Measurements from ENCODE around the gene CNOT3. TPM values are rescaled to one million over a fixed set of nuclear protein-coding genes. Genes with fewer than 3 reads are reported as not detected.
A peak's percentile ranks its signal among the peaks of the same experiment; 100 is the strongest.

CNOT3 gene
- total RNA-seq, 1 experiment from 2014 or later: 76.7 TPM

DNA sequence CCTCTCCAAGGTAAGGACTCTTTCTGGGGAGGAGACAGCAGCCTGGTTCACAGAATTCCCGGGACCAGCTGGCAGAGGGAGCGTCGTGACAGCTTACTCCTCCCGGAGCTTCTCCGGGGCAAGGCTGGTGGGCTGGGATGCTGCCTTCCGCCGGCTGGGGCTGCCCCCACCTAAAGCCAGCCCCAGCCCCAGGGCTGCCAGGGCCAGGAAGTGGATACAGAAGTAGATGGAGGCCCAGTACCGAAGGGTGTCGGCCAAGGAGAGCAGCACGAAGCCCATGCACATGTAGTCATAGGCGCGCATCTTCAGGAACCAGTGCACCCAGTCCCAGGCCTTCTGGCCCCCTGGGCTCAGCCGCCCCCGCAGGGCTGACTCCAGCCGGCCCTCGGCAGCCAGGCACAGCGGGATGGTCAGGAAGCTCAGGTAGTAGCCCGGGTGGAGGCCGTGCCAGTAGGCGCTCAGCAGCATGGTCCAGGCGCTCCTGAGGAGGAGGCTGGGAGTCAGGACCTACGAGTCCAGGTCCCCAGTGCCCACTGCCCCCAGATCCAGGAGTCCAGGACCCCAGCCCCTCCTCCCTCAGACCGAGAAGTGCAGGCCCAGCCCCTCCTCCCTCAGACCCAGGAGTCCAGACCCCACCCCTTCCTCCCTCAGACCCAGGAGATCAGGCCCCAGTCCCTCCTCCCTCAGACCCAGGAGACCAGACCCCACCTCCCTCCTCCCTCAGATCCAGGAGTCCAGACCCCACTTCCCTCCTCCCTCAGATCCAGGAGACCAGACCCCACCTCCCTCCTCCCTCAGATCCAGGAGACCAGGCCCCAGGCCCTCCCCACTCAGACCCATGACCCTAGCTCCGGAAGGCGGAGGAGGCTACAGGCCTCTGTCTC, 36.6 kb downstream of the CNOT3 start:
- intact Hi-C loops (cut with micrococcal nuclease): loop anchor here (2.0 kb wide), 1 partner anchor 57 kb away; no protein-coding TSS in a partner anchor
- CTCF ChIA-PET: interaction anchor here (1.2 to 2.6 kb wide), 4 partner anchors 10 to 37 kb away, joined by 3 to 22 read pairs (median 5); partner anchors contain the start of genes CNOT3, LENG1 and MBOAT7
- H3K36me3 ChIP-seq (ENCODE audit: control insufficient read depth in 1 of 2, insufficient read depth in 2 of 2, low read length in 2 of 2): peaks cover 10 to 13% of the 10 kb centered on the region in 2 experiments; a peak in 3 of 4 replicates
- no peak overlapping the region for H3K9ac ChIP-seq (ENCODE audit: low read length)
- DNase-seq (ENCODE audit: low read depth, low spot score): no peak
- no peak for TF ChIP-seq SRF (IDR thresholded peaks at IDR 0.05; ENCODE audit: low read depth)
- no peak for TF ChIP-seq ZBTB33 (IDR thresholded peaks at IDR 0.05; ENCODE audit: extremely low read depth, insufficient replicate concordance, low read length)
- TF ChIP-seq EZH2 (IDR thresholded peaks at IDR 0.05): no peak
- no peak for TF ChIP-seq SP1 (IDR thresholded peaks at IDR 0.05; ENCODE audit: low read depth)
- TF ChIP-seq TCF7L2 (IDR thresholded peaks at IDR 0.05; ENCODE audit: borderline replicate concordance, extremely low read depth, insufficient read depth, insufficient read length): no peak
- TF ChIP-seq POLR2AphosphoS5 (IDR thresholded peaks at IDR 0.05; ENCODE audit: low read depth, low read length): no peak
- TF ChIP-seq ZNF274 (IDR thresholded peaks at IDR 0.05; ENCODE audit: low read depth, low read length): no peak
- no peak for TF ChIP-seq REST (IDR thresholded peaks at IDR 0.05; ENCODE audit: low read depth)
- TF ChIP-seq JUND (IDR thresholded peaks at IDR 0.05): no peak
- TF ChIP-seq MAX (IDR thresholded peaks at IDR 0.05): no peak
- no peak for TF ChIP-seq CBX3 (IDR thresholded peaks at IDR 0.05; ENCODE audit: low read depth)
- no peak for TF ChIP-seq EZH2phosphoT487 (IDR thresholded peaks at IDR 0.05; ENCODE audit: borderline replicate concordance)
- TF ChIP-seq ATF3 (IDR thresholded peaks at IDR 0.05): no peak
- no peak for TF ChIP-seq YY1 (IDR thresholded peaks at IDR 0.05; ENCODE audit: extremely low read depth, insufficient replicate concordance, low read depth, low read length)
- TF ChIP-seq ELF1 (IDR thresholded peaks at IDR 0.05; ENCODE audit: borderline replicate concordance, low read depth): no peak
- no peak for TF ChIP-seq ZFX (IDR thresholded peaks at IDR 0.05)
- TF ChIP-seq RAD21 (IDR thresholded peaks at IDR 0.05; ENCODE audit: low read depth): no peak
- no peak for TF ChIP-seq FOSL1 (IDR thresholded peaks at IDR 0.05; ENCODE audit: low read depth)
- TF ChIP-seq POLR2A (IDR thresholded peaks at IDR 0.05; ENCODE audit: borderline replicate concordance, extremely low read depth, insufficient read depth, insufficient read length): no peak
- TF ChIP-seq SIN3A (IDR thresholded peaks at IDR 0.05; ENCODE audit: low read depth): no peak
- RAD21 ChIA-PET (ENCODE audit: low non-redundant PET in 1 of 2, low total read pairs in 2 of 2, uncharacterized antibody in 2 of 2, unreplicated experiment in 2 of 2): no interaction called here
- BruUV-seq (replicated peaks): no TSS peak
- peaks cover 8 to 19% of the 10 kb centered on the region in 2 experiments; a peak in 2 of 4 replicates for H3K4me1 ChIP-seq (ENCODE audit: control insufficient read depth in 1 of 2, insufficient read depth in 2 of 2, low read length in 2 of 2)
- no peak for ATAC-seq
- H3K9me3 ChIP-seq (ENCODE audit: control insufficient read depth in 1 of 2, insufficient read depth in 1 of 2, low read depth in 1 of 2, low read length in 2 of 2): no peaks in the 10 kb centered on the region
- H3K27me3 ChIP-seq (ENCODE audit: insufficient read depth, low read length): no peaks in the 10 kb centered on the region
- H4K20me1 ChIP-seq (ENCODE audit: insufficient read depth): no peaks in the 10 kb centered on the region
- H3K9me2 ChIP-seq (ENCODE audit: insufficient read depth): no peaks in the 10 kb centered on the region
- no peak overlapping the region for H2AFZ ChIP-seq (ENCODE audit: low read depth, low read length, poor library complexity, severe bottlenecking)
- H3K79me2 ChIP-seq (ENCODE audit: insufficient read depth, low read length): 0 out of 2 replicates have a peak, but pooled peaks cover 3% of the 10 kb centered on the region
- no peak overlapping the region for H3K4me3 ChIP-seq (replicated peaks in 1 of 2; ENCODE audit: low read depth in 1 of 2, low read length in 2 of 2)
- peak overlapping the region; percentile 86 for H3K27ac ChIP-seq (ENCODE audit: low read depth, low read length)
- POLR2A ChIA-PET: interaction anchor here (0.9 to 2.0 kb wide), 4 partner anchors 12 to 37 kb away, joined by 3 to 29 read pairs (median 11); partner anchors contain the start of genes CNOT3, MBOAT7 and RPS9
- no peak overlapping the region for H3K4me2 ChIP-seq (ENCODE audit: low read length)
